Endodermal cell (in vitro differentiated cells): ENCODE measurements around the gene DSP. TPM values are rescaled to one million over a fixed set of nuclear protein-coding genes. Genes with fewer than 3 reads are reported as not detected.

ENCODE experiments used
- DNase-seq: peaks from one replicate; pipeline ENCODE4 v3.0.0-alpha.2; 2017
- H3K27ac ChIP-seq: 2 replicates; pipeline ENCODE4 v1.5.1; 2013; ENCODE audit warnings: mild to moderate bottlenecking, low read depth, low read length, moderate library complexity
- H3K27me3 ChIP-seq: 2 replicates; pipeline ENCODE4 v1.6.1; 2013; ENCODE audit warnings: mild to moderate bottlenecking, low read length, moderate library complexity; ENCODE audit not compliant: insufficient read depth, control insufficient read depth, poor library complexity, severe bottlenecking
- H3K36me3 ChIP-seq: 2 replicates; pipeline ENCODE4 v1.7.0; 2013; ENCODE audit warnings: mild to moderate bottlenecking, low read length, moderate library complexity; ENCODE audit not compliant: control insufficient read depth, insufficient read depth
- H3K4me1 ChIP-seq: one replicate; pipeline ENCODE4 v1.7.0; 2013; ENCODE audit warnings: low read length; ENCODE audit not compliant: control insufficient read depth, insufficient read depth
- H3K4me3 ChIP-seq: 2 replicates; pipeline ENCODE4 v1.5.1; 2013; ENCODE audit warnings: mild to moderate bottlenecking, low read length, moderate library complexity
- H3K9ac ChIP-seq: 2 replicates; pipeline ENCODE4 v1.6.1; 2013; ENCODE audit warnings: mild to moderate bottlenecking, low read length, moderate library complexity; ENCODE audit not compliant: poor library complexity, severe bottlenecking; ENCODE audit errors: extremely low read depth
- H3K9me3 ChIP-seq: 2 replicates; pipeline ENCODE4 v1.6.1; 2013; ENCODE audit warnings: mild to moderate bottlenecking, low read length, moderate library complexity; ENCODE audit not compliant: control insufficient read depth
- H3K27ac Mint-ChIP-seq: 2 replicates; pipeline ENCODE4 v1.8.0; 2020; ENCODE audit warnings: mixed read lengths
- H3K27me3 Mint-ChIP-seq: 2 replicates; pipeline ENCODE4 v1.8.0; 2021; ENCODE audit warnings: mild to moderate bottlenecking, mixed read lengths; ENCODE audit not compliant: insufficient read depth
- H3K36me3 Mint-ChIP-seq: 2 replicates; pipeline ENCODE4 v1.8.0; 2020; ENCODE audit warnings: low read depth, mixed read lengths
- H3K4me1 Mint-ChIP-seq: 2 replicates; pipeline ENCODE4 v1.8.0; 2020; ENCODE audit warnings: mixed read lengths
- H3K4me3 Mint-ChIP-seq: 2 replicates; pipeline ENCODE4 v1.8.0; 2020; ENCODE audit warnings: mild to moderate bottlenecking, moderate library complexity, mixed read lengths
- H3K9me3 Mint-ChIP-seq: 2 replicates; pipeline ENCODE4 v1.8.0; 2020; ENCODE audit warnings: mild to moderate bottlenecking, mixed read lengths
- WGBS, 2 experiments: methylation state at CpG; one replicate each; pipeline versions ENCODE4 v1.1.5 to v1.1.7; 2013; ENCODE audit warnings: missing lambda C conversion rate in 2 of 2, mixed read lengths in 1 of 2; ENCODE audit not compliant: insufficient coverage in 1 of 2, insufficient read length in 1 of 2; 5-methylcytosine and 5-hydroxymethylcytosine counted together
- total RNA-seq, 2 donors: library from RNA; stranded (reverse); fragmentation: NEBNext Ultra II Directional in 1 of 2; extraction: Animal tissue kit (Norgen Biotek cat#: 25700) in 1 of 2; gene quantifications; 2 replicates in 1 of 2; 3 replicates in 1 of 2; pipeline ENCODE4 v1.2.1, GENCODE V29; 2021
- TF ChIP-seq, protein P1 (sequence below): fragments of 200-600 bp; sonication (generic); conservative IDR thresholded peaks from 2 replicates; pipeline ENCODE4 v1.5.0; 2021; ENCODE audit warnings: antibody characterized with exemption, mild to moderate bottlenecking

DSP gene
- total RNA-seq, 2 donors from 2014 or later, result 123 to 152 TPM

DNA sequence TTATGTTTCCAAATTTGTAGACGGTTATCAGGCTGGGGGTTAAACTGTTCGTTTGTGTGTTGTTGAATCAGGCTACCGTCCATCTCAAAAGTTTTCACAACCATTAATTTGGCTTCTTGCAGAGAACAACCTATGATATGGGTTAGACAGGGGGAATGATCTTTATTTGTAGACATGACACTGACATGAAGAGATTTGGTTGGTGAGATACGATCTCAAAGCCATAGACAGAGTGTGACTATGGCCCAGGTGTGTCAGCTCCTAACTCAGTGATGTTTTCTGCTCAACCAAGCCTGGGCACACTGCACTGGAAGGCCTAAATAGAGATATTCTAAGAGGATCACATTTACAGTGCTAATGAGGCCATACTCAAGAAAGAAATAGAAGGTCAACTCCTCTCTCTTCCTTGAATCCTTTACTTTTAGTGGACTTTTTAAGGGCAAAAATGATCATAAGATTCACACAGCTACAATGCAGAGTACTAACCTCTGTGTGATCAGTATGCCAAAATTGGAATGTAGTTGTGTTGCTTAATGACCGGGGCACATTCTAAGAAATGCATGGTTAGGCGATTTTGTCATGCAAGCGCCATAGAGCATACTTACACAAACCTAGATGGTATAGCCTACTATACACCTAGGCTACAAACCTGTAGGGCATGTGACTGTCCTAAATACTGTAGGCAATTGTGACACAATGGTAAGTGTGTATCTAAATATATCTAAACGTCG, 30.9 kb downstream of the DSP start:
- no peak overlapping the region for H3K9ac ChIP-seq
- no peaks in the 10 kb centered on the region for H3K9me3 ChIP-seq
- Mint-ChIP-seq H3K27me3 (no peaks in the 10 kb centered on the region), H3K9me3 (no peaks in the 10 kb centered on the region), H3K4me1 (no peaks in the 10 kb centered on the region), H3K27ac (no peak overlapping the region), H3K36me3 (peaks cover 86% of the 10 kb centered on the region), H3K4me3 (no peak overlapping the region)
- no peak for DNase-seq
- whole genome bisulfite sequencing, 2 experiments, result 88 to 94% methylated on average over 6 to 9 of the region's 9 CpGs
- no peak overlapping the region for H3K27ac ChIP-seq
- no peak overlapping the region for H3K4me3 ChIP-seq
- H3K27me3 ChIP-seq, result no peaks in the 10 kb centered on the region
- no peaks in the 10 kb centered on the region for H3K4me1 ChIP-seq
- H3K36me3 ChIP-seq, result peaks cover 96% of the 10 kb centered on the region
- TF ChIP-seq, protein P1, sequence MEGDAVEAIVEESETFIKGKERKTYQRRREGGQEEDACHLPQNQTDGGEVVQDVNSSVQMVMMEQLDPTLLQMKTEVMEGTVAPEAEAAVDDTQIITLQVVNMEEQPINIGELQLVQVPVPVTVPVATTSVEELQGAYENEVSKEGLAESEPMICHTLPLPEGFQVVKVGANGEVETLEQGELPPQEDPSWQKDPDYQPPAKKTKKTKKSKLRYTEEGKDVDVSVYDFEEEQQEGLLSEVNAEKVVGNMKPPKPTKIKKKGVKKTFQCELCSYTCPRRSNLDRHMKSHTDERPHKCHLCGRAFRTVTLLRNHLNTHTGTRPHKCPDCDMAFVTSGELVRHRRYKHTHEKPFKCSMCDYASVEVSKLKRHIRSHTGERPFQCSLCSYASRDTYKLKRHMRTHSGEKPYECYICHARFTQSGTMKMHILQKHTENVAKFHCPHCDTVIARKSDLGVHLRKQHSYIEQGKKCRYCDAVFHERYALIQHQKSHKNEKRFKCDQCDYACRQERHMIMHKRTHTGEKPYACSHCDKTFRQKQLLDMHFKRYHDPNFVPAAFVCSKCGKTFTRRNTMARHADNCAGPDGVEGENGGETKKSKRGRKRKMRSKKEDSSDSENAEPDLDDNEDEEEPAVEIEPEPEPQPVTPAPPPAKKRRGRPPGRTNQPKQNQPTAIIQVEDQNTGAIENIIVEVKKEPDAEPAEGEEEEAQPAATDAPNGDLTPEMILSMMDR, result no peak

DNA sequence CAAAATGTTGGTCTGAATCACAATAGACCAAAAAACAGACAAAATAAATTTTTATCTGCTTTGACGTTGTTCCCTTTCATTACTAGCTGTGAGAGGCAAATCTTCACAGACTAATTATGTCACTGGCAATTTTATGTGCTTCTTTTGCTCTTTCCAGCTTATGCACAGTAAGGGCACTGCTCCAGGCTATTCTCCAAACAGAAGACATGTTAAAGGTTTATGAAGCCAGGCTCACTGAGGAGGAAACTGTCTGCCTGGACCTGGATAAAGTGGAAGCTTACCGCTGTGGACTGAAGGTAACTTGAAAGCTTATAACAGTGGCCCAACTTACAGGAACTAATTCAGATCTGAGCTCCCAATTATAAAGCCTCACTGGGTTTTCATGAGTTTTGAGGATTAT, 33.0 kb downstream of the DSP start:
- no peak overlapping the region for H3K4me3 Mint-ChIP-seq

DNA sequence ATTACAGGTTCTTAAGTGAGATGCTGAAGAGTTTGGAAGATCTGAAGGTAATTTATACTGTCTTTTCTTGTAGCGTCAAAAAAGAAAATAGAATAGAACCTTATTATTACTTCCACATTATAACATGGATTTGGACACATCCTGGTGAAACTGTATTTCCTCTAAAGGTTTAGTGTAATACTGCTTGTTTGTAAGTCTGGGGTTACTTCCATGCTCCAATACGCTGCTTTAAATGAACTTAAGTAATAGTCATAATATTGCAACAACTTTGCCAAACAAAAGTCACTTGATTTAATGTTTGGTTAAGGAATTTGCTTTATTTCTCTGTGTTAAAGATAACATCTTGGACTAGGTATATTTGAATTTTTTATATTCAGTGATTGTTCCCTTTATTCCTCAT, 37.0 kb downstream of the DSP start:
- Histone ChIP-seq H3K27ac (no peak overlapping the region), H3K9me3 (no peaks in the 10 kb centered on the region), H3K9ac (no peak overlapping the region), H3K4me3 (no peak overlapping the region), H3K36me3 (peaks cover 97% of the 10 kb centered on the region), H3K4me1 (no peaks in the 10 kb centered on the region), H3K27me3 (no peaks in the 10 kb centered on the region)
- Mint-ChIP-seq H3K27ac (no peak overlapping the region), H3K9me3 (no peaks in the 10 kb centered on the region), H3K4me1 (no peaks in the 10 kb centered on the region), H3K4me3 (no peak overlapping the region), H3K27me3 (no peaks in the 10 kb centered on the region), H3K36me3 (peaks cover 58% of the 10 kb centered on the region)
- WGBS, 2 experiments, result no CpG with 5 or more reads among the region's 2 CpGs
- no peak for DNase-seq
- TF ChIP-seq, protein P1, result no peak

More for the DNA sequence above, 33.0 kb downstream of the DSP start:
- peaks cover 96% of the 10 kb centered on the region for H3K36me3 ChIP-seq
- H3K4me1 ChIP-seq, result no peaks in the 10 kb centered on the region
- H3K9me3 ChIP-seq, result no peaks in the 10 kb centered on the region
- DNase-seq, result no peak
- Mint-ChIP-seq H3K4me1 (no peaks in the 10 kb centered on the region), H3K36me3 (peaks cover 79% of the 10 kb centered on the region), H3K27me3 (no peaks in the 10 kb centered on the region), H3K9me3 (no peaks in the 10 kb centered on the region), H3K27ac (no peak overlapping the region)
- no peak overlapping the region for H3K9ac ChIP-seq
- TF ChIP-seq, protein P1, result no peak
- no peak overlapping the region for H3K27ac ChIP-seq
- H3K27me3 ChIP-seq, result no peaks in the 10 kb centered on the region
- 96 to 100% methylated on average over 2 of the region's 2 CpGs for WGBS, 2 experiments
- H3K4me3 ChIP-seq, result no peak overlapping the region
